Nephron progenitor cell (in vitro differentiated cells): Measurements from ENCODE around the gene ENOX1.

Experiments
- DNase-seq: peaks from one replicate; pipeline ENCODE4 v3.0.0; 2021
- H3K27ac Mint-ChIP-seq: 2 replicates; pipeline ENCODE4 v1.8.0; 2021; ENCODE audit warnings: mild to moderate bottlenecking, moderate library complexity, mixed read lengths
- H3K27me3 Mint-ChIP-seq: 2 replicates; pipeline ENCODE4 v1.8.0; 2021; ENCODE audit warnings: mild to moderate bottlenecking, low read depth, mixed read lengths; ENCODE audit not compliant: poor library complexity
- H3K36me3 Mint-ChIP-seq: 2 replicates; pipeline ENCODE4 v1.8.0; 2021; ENCODE audit warnings: low read depth, mixed read lengths
- H3K4me1 Mint-ChIP-seq: 2 replicates; pipeline ENCODE4 v1.8.0; 2021; ENCODE audit warnings: mixed read lengths
- H3K4me3 Mint-ChIP-seq: 2 replicates; pipeline ENCODE4 v1.8.0; 2021; ENCODE audit warnings: mild to moderate bottlenecking, moderate library complexity, mixed read lengths
- H3K9me3 Mint-ChIP-seq: 2 replicates; pipeline ENCODE4 v1.8.0; 2021; ENCODE audit warnings: mild to moderate bottlenecking, moderate library complexity, mixed read lengths
- CTCF ChIP-seq: fragments of 200-600 bp; sonication (generic); IDR thresholded peaks from 2 replicates; pipeline ENCODE4 v1.5.0; 2021; ENCODE audit warnings: antibody characterized with exemption

The ENOX1 gene

GRCh38 chr13:43284162-43284561, 502.6 kb downstream of the ENOX1 start:
- H3K4me3 Mint-ChIP-seq: no peak overlapping the region
- H3K4me1 Mint-ChIP-seq: peaks cover 20% of the 10 kb centered on the region
- no peak overlapping the region for H3K27ac Mint-ChIP-seq
- no peak for TF ChIP-seq CTCF
- no peaks in the 10 kb centered on the region for H3K27me3 Mint-ChIP-seq
- no peak for DNase-seq
- H3K36me3 Mint-ChIP-seq: no peaks in the 10 kb centered on the region
- no peaks in the 10 kb centered on the region for H3K9me3 Mint-ChIP-seq

- Mint-ChIP-seq H3K27me3 (peaks cover 6% of the 10 kb centered on the region), H3K27ac (no peak overlapping the region), H3K4me1 (peaks cover 18% of the 10 kb centered on the region), H3K4me3 (no peak overlapping the region), H3K9me3 (no peaks in the 10 kb centered on the region), H3K36me3 (no peaks in the 10 kb centered on the region)
- no peak for DNase-seq
- TF ChIP-seq CTCF: no peak
Measured at GRCh38 chr13:43279696-43280095, 507.1 kb downstream of the ENOX1 start.

DNA sequence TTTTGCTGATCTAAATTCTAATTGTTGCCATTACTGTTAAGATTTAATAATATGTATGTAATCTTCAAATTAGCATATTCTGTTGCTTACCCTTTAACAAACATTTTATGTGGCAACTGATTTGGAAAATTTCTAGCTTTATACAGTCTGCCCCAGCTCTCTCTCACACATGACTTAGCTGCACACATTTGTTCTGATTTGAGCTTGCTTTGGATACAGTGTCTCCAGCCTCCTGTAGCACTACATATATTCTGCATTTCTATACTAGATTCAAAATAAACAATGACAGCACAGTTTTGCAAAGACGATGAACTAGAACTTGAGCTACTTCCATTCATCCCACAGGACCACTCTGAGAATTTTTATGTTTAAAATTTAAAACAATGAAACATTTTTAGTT, 508.6 kb downstream of the ENOX1 start:
- no peaks in the 10 kb centered on the region for H3K36me3 Mint-ChIP-seq
- no peak overlapping the region for H3K27ac Mint-ChIP-seq
- TF ChIP-seq CTCF: no peak
- peaks cover 20% of the 10 kb centered on the region for H3K4me1 Mint-ChIP-seq
- H3K27me3 Mint-ChIP-seq: peaks cover 6% of the 10 kb centered on the region
- no peak overlapping the region for H3K4me3 Mint-ChIP-seq
- no peaks in the 10 kb centered on the region for H3K9me3 Mint-ChIP-seq
- DNase-seq: no peak

GRCh38 chr13:43277142-43277541, 509.6 kb downstream of the ENOX1 start:
- no peak for TF ChIP-seq CTCF
- no peak overlapping the region for H3K4me3 Mint-ChIP-seq
- H3K27me3 Mint-ChIP-seq: peaks cover 6% of the 10 kb centered on the region
- H3K36me3 Mint-ChIP-seq: no peaks in the 10 kb centered on the region
- peaks cover 26% of the 10 kb centered on the region for H3K4me1 Mint-ChIP-seq
- H3K9me3 Mint-ChIP-seq: no peaks in the 10 kb centered on the region
- H3K27ac Mint-ChIP-seq: no peak overlapping the region
- DNase-seq: peak; percentile 10

- no peak for DNase-seq
- Mint-ChIP-seq H3K27ac (no peak overlapping the region), H3K9me3 (no peaks in the 10 kb centered on the region), H3K4me1 (peaks cover 32% of the 10 kb centered on the region), H3K4me3 (no peak overlapping the region), H3K27me3 (peaks cover 6% of the 10 kb centered on the region), H3K36me3 (no peaks in the 10 kb centered on the region)
- TF ChIP-seq CTCF: no peak
Measured at GRCh38 chr13:43274881-43275280, 511.9 kb downstream of the ENOX1 start.

DNA sequence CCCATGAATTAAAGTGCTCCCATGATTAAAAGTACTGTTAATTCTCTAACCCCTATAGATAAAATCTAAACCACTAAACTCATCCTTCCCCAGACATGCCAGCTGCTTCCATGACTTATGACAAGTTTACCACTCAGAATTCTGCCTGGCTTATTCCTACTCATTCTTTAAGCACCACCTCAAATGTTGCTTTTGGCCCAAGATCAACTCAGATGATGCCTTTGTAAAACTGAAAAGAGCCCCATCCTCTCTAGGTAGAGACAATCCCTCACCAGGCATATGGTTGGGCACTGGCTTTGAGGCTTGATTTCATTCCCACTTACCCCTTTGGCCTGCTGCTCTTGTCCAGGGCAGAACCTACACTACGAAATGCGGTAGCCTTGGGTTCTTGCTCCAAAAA, 513.4 kb downstream of the ENOX1 start:
- H3K27ac Mint-ChIP-seq: peak overlapping the region; percentile 12
- no peak for TF ChIP-seq CTCF
- H3K4me1 Mint-ChIP-seq: peaks cover 46% of the 10 kb centered on the region

More for the DNA sequence above, 513.4 kb downstream of the ENOX1 start:
- no peaks in the 10 kb centered on the region for H3K9me3 Mint-ChIP-seq
- no peak overlapping the region for H3K4me3 Mint-ChIP-seq
- H3K36me3 Mint-ChIP-seq: no peaks in the 10 kb centered on the region
- peaks cover 6% of the 10 kb centered on the region for H3K27me3 Mint-ChIP-seq
- no peak for DNase-seq
